ENCODE results near the gene RAB44.

The RAB44 gene

DNA sequence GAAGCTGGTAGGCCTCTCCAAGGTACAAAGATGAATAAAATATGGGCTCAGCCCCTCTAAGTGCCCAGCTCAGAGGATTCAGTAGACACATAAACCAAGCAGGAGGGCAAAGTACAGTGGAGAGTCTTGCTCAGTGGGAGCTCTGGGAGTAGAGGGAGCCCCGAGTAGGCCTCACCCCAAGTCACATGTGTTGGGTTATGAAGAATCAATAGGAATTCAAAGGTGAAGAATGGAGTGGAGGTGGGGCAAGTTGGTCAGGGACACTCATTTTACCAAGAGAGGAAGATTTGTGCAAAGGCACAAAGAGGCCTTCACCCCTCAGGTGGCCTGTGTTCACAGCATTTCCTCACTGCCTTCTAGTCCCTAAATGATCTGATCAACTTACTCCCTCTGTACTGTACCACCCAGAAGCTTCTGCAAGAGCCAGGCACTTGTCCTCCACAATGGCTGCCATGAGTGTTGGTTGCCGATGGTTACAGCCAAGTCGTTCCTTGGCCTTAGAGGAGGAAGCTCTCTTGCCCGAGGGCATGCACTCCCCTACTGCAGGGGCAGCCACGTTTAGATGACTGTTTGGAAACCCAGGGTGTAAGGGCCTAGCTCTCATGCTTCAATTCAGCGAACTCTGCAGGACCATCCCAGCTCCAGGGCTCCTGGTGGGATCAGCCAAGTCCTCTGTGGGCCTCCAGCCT, 25.8 kb upstream of the RAB44 start:
- Histone ChIP-seq H3K4me1 (ENCODE audit: control insufficient read depth, insufficient read depth, low read length) (peaks cover 7% of the 10 kb centered on the region), H3K27me3 (ENCODE audit: control insufficient read depth, insufficient read depth, low read length) (no peaks in the 10 kb centered on the region), H3K9me3 (ENCODE audit: control insufficient read depth, low read length) (no peaks in the 10 kb centered on the region), H3K4me3 (ENCODE audit: low read length) (no peak overlapping the region), H3K36me3 (ENCODE audit: control insufficient read depth, insufficient read depth, low read length) (no peaks in the 10 kb centered on the region), H3K9ac (ENCODE audit: low read length) (no peak overlapping the region)

DNA sequence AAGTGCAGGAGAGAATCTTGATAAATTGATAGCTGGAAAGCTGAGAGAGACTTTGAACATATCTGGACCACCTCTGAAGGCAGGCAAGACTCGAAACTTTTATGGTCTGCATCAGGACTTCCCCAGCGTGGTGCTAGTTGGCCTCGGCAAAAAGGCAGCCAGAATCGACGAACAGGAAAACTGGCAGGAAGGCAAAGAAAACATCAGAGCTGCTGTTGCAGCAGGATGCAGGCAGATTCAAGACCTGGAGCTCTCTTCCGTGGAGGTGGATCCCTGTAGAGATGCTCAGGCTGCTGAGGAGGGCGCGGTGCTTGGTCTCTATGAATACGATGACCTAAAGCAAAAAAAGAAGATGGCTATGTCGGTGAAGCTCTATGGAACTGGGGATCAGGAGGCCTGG, 23.7 kb upstream of the RAB44 start:
- no peaks in the 10 kb centered on the region for H3K27me3 ChIP-seq (ENCODE audit: control insufficient read depth, insufficient read depth, low read length)
- no peak overlapping the region for H3K4me3 ChIP-seq (ENCODE audit: low read length)
- no peaks in the 10 kb centered on the region for H3K9me3 ChIP-seq (ENCODE audit: control insufficient read depth, low read length)
- no peaks in the 10 kb centered on the region for H3K36me3 ChIP-seq (ENCODE audit: control insufficient read depth, insufficient read depth, low read length)
- H3K9ac ChIP-seq (ENCODE audit: low read length): no peak overlapping the region
- peaks cover 22% of the 10 kb centered on the region for H3K4me1 ChIP-seq (ENCODE audit: control insufficient read depth, insufficient read depth, low read length)

DNA sequence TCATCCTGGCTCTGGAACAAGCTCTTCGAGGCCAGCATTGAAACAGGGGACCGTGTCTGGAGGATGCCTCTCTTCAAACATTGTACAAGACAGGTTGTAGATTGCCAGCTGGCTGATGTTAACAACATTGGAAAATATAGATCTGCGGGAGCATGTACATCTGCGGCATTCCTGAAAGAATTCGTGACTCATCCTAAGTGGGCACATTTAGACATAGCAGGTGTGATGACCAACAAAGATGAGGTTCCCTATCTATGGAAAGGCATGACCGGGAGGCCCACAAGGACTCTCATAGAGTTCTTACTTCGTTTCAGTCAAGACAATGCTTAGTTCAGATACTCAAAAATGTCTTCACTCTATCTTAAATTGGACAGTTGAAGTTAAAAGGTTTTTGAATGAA, 22.7 kb upstream of the RAB44 start:
- no peak overlapping the region for H3K9ac ChIP-seq (ENCODE audit: low read length)
- peaks cover 22% of the 10 kb centered on the region for H3K4me1 ChIP-seq (ENCODE audit: control insufficient read depth, insufficient read depth, low read length)
- no peak overlapping the region for H3K4me3 ChIP-seq (ENCODE audit: low read length)
- no peaks in the 10 kb centered on the region for H3K36me3 ChIP-seq (ENCODE audit: control insufficient read depth, insufficient read depth, low read length)
- no peaks in the 10 kb centered on the region for H3K27me3 ChIP-seq (ENCODE audit: control insufficient read depth, insufficient read depth, low read length)
- H3K9me3 ChIP-seq (ENCODE audit: control insufficient read depth, low read length): no peaks in the 10 kb centered on the region

DNA sequence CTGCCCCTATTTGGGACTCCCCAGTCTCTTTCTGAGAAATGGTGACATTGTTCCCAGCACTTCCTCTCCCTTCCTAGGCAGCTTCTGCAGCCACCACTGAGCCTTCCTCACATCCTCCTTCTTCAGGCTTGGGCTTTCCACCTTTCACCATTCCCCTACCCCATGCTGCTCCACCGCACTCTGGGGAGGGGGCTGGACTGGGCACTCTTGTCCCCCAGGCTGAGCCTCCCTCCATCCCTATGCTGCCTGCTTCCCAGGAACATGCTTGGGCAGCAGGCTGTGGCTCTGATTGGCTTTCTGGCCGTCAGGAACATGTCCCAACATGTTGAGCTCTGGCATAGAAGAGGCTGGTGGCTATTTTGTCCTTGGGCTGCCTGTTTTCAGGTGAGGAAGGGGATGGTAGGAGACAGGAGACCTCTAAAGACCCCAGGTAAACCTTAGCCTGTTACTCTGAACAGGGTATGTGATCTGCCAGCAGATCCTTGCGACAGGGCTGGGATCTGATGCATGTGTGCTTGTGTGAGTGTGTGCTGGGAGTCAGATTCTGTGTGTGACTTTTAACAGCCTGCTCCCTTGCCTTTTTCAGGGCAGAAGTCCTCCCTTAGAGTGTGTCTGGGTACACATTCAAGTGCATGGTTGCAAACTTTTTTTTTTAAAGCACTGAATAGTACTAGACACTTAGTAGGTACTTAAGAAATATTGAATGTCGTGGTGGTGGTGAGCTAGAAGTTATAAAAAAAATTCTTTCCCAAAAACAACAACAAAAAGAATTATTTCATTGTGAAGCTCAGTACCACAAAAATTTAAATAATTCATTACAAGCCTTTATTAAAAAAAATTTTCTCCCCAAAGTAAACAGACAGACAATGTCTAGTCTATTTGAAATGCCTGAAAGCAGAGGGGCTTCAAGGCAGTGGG, 21.2 kb upstream of the RAB44 start:
- Histone ChIP-seq H3K9ac (ENCODE audit: low read length) (peak overlapping the region; percentile 96), H3K27me3 (ENCODE audit: control insufficient read depth, insufficient read depth, low read length) (no peaks in the 10 kb centered on the region), H3K36me3 (ENCODE audit: control insufficient read depth, insufficient read depth, low read length) (no peaks in the 10 kb centered on the region), H3K9me3 (ENCODE audit: control insufficient read depth, low read length) (no peaks in the 10 kb centered on the region), H3K4me3 (ENCODE audit: low read length) (no peak overlapping the region), H3K4me1 (ENCODE audit: control insufficient read depth, insufficient read depth, low read length) (peaks cover 27% of the 10 kb centered on the region)

DNA sequence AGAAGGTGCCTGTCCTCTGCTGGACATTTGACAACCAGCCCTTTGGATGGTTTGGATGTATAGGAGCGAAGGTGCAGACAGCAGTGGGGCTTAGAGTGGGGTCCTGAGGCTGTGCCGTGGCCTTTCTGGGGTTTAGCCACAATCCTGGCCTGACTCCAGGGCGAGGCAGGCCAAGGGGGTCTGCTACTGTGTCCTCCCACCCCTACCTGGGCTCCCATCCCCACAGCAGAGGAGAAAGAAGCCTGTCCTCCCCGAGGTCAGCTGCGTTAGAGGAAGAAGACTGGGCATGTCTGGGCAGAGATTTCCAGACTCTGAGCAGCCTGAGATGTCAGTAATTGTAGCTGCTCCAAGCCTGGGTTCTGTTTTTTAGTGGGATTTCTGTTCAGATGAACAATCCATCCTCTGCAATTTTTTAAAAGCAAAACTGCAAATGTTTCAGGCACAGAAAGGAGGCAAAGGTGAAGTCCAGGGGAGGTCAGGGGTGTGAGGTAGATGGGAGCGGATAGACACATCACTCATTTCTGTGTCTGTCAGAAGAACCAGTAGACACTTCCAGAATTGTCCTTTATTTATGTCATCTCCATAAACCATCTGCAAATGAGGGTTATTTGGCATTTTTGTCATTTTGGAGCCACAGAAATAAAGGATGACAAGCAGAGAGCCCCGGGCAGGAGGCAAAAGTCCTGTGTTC, 20.4 kb upstream of the RAB44 start:
- Histone ChIP-seq H3K9me3 (ENCODE audit: control insufficient read depth, low read length) (no peaks in the 10 kb centered on the region), H3K4me1 (ENCODE audit: control insufficient read depth, insufficient read depth, low read length) (peaks cover 34% of the 10 kb centered on the region), H3K36me3 (ENCODE audit: control insufficient read depth, insufficient read depth, low read length) (no peaks in the 10 kb centered on the region), H3K27me3 (ENCODE audit: control insufficient read depth, insufficient read depth, low read length) (no peaks in the 10 kb centered on the region), H3K4me3 (ENCODE audit: low read length) (no peak overlapping the region), H3K9ac (ENCODE audit: low read length) (peak overlapping the region; percentile 96)

DNA sequence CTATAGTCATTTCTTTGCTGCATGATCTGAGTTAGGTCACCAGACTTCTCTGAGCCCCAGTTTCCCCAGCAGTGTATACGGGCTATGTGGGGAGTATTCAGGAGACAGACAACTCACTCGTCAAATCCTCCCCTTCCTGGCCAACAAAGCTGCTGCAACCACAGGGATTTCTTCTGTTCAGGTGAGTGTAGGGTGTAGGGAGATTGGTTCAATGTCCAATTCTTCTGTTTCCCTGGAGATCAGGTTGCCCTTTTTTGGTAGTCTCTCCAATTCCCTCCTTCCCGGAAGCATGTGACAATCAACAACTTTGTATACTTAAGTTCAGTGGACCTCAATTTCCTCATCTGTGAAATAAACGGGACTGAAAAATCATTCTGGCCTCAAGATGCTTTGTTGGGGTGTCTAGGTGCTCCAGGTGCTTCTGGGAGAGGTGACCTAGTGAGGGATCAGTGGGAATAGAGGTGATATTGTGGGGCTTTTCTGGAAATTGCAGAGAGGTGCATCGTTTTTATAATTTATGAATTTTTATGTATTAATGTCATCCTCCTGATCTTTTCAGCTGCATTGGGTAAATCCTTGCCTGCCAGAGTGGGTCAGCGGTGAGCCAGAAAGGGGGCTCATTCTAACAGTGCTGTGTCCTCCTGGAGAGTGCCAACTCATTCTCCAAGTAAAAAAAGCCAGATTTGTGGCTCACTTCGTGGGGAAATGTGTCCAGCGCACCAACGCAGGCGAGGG, 19.7 kb upstream of the RAB44 start:
- Histone ChIP-seq H3K4me3 (ENCODE audit: low read length) (no peak overlapping the region), H3K9me3 (ENCODE audit: control insufficient read depth, low read length) (no peaks in the 10 kb centered on the region), H3K9ac (ENCODE audit: low read length) (peak overlapping the region; percentile 96), H3K36me3 (ENCODE audit: control insufficient read depth, insufficient read depth, low read length) (no peaks in the 10 kb centered on the region), H3K4me1 (ENCODE audit: control insufficient read depth, insufficient read depth, low read length) (peaks cover 41% of the 10 kb centered on the region), H3K27me3 (ENCODE audit: control insufficient read depth, insufficient read depth, low read length) (no peaks in the 10 kb centered on the region)

DNA sequence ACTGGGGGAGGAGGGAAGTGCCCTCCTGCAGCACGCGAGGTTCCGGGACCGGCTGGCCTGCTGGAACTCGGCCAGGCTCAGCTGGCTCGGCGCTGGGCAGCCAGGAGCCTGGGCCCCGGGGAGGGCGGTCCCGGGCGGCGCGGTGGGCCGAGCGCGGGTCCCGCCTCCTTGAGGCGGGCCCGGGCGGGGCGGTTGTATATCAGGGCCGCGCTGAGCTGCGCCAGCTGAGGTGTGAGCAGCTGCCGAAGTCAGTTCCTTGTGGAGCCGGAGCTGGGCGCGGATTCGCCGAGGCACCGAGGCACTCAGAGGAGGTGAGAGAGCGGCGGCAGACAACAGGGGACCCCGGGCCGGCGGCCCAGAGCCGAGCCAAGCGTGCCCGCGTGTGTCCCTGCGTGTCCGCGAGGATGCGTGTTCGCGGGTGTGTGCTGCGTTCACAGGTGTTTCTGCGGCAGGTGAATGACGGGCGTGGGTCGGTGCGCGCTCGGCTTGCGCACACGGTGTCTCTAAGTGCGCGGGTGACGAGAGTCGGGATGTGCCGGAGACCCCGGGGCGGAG, 19.1 kb upstream of the RAB44 start, which contains the start of gene CDKN1A:
Gene CDKN1A, plus strand, starts transcription at position 227 of the 555 bp plus-strand sequence. CDS start 5,388 bp downstream, outside the sequence.
- Histone ChIP-seq H3K36me3 (ENCODE audit: control insufficient read depth, insufficient read depth, low read length) (peaks cover 3% of the 10 kb centered on the region), H3K9ac (ENCODE audit: low read length) (peak within 1 kb of the TSS; percentile 96), H3K27me3 (ENCODE audit: control insufficient read depth, insufficient read depth, low read length) (no peaks in the 10 kb centered on the region), H3K9me3 (ENCODE audit: control insufficient read depth, low read length) (no peaks in the 10 kb centered on the region), H3K4me1 (ENCODE audit: control insufficient read depth, insufficient read depth, low read length) (peaks cover 48% of the 10 kb centered on the region), H3K4me3 (ENCODE audit: low read length) (peak within 1 kb of the TSS; percentile 98)

DNA sequence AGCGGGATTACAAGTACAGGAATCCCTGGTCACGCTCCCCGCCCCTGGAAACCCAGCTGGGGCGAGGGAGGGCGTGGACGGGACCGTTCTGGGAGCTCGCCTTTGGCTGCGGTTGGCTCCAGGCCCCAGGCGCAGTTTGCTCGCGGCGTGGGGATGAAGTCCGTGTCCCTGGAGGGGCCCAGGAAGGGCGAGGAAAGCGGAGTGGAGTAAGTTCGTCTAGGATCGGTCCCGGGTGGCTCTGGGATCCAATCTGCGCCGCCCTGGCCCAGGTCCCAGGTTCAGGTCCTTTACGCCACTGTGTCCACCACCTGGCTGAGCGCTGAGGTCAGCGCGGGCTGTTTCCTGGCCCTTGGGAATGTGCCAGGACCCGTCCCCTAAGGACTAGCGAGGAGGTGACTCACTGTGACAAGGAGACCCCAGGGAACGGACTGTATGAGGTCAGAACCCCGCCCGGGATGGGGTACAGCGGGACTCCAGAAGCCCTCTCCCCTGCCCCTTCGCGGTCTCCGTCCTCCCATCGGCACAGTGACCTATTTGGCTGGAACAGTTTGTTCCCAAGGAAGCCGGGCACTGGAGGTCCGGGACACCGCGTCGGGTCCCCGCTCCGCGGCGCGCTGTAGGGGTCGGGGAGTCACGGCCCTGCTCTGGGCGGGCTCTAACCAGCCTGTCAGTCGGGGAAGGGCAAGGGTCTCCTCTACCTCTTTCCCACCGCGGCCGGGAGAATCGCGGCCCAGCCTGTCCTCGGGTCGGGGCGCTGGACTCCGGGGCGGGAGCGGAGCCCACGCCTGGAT, 18.4 kb upstream of the RAB44 start:
- H3K36me3 ChIP-seq (ENCODE audit: control insufficient read depth, insufficient read depth, low read length): peaks cover 10% of the 10 kb centered on the region
- no peaks in the 10 kb centered on the region for H3K27me3 ChIP-seq (ENCODE audit: control insufficient read depth, insufficient read depth, low read length)
- peak overlapping the region; percentile 98 for H3K4me3 ChIP-seq (ENCODE audit: low read length)
- H3K9me3 ChIP-seq (ENCODE audit: control insufficient read depth, low read length): no peaks in the 10 kb centered on the region
- H3K9ac ChIP-seq (ENCODE audit: low read length): peak overlapping the region; percentile 96
- H3K4me1 ChIP-seq (ENCODE audit: control insufficient read depth, insufficient read depth, low read length): peaks cover 54% of the 10 kb centered on the region

DNA sequence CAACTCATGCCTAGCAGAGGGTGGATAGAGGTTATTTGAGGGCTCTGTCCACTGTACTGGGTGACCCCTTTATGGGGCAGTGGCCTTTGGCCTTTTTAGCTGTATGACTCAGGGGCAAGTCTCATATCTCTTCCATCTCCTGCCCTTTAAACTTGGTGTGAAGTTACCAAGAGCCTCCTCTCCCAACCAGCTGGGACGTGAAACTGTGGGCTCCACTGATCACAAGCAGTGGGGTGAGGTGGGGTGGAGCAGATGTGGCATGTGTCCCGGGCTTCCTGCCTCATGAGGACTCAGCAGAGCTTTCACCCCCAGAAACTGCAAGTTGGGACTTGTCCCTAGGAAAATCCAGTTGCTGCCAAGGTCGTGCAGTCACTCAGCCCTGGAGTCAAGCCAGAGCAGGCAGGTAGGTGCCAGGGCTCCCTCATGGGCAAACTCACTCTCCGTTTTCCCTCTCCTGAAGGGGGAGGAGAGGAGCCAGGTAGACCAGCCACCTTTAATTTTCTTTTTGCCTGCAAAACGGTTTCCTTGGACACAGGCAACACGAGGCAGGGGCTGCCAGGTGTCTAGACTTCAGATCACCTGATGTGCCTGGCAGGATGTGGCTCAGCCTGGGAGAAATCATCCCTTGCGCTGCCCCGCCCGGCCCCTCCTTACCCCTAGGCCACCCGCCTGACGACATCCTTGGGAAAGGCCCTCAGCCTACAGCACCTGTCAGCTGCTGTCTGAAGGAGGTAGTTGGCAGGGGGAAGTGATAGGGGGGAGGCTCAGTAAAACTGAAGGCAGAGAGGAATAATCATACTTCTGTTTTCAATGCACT, 15.1 kb upstream of the RAB44 start:
- Histone ChIP-seq H3K4me1 (ENCODE audit: control insufficient read depth, insufficient read depth, low read length) (peaks cover 52% of the 10 kb centered on the region), H3K36me3 (ENCODE audit: control insufficient read depth, insufficient read depth, low read length) (peaks cover 37% of the 10 kb centered on the region), H3K9me3 (ENCODE audit: control insufficient read depth, low read length) (no peaks in the 10 kb centered on the region), H3K4me3 (ENCODE audit: low read length) (no peak overlapping the region), H3K9ac (ENCODE audit: low read length) (peak overlapping the region; percentile 62), H3K27me3 (ENCODE audit: control insufficient read depth, insufficient read depth, low read length) (no peaks in the 10 kb centered on the region)

DNA sequence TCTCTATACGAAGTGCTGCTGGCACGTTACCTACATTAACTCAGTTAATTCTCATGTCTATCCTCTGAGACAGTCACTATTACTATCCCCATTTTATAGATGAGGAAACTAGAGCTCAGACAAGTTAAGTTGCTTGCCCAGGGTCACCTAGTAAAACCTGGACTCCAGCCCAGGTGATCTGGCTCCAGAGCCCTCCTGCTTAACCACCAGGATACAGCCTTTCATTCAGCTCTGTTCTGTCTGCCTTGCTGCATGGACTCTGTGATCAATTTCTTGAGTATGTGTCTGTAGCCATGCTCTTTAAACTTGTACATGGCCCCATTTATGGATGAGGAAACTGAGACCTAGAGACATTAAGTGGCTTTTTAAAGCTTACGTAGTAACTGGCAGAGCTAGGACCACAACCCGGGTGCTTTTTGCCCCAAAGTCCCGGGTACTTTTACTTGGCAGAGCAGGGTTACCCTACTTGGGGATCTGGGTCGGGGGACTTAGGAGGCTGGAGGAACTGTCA, 14.4 kb upstream of the RAB44 start:
- H3K9me3 ChIP-seq (ENCODE audit: control insufficient read depth, low read length): no peaks in the 10 kb centered on the region
- no peaks in the 10 kb centered on the region for H3K27me3 ChIP-seq (ENCODE audit: control insufficient read depth, insufficient read depth, low read length)
- peaks cover 46% of the 10 kb centered on the region for H3K4me1 ChIP-seq (ENCODE audit: control insufficient read depth, insufficient read depth, low read length)
- peaks cover 37% of the 10 kb centered on the region for H3K36me3 ChIP-seq (ENCODE audit: control insufficient read depth, insufficient read depth, low read length)
- H3K9ac ChIP-seq (ENCODE audit: low read length): peak overlapping the region; percentile 62
- no peak overlapping the region for H3K4me3 ChIP-seq (ENCODE audit: low read length)
